Muscle of back (tissue), 11 donors: ENCODE results near the gene REEP2. TPM values are rescaled to one million over a fixed set of nuclear protein-coding genes. Genes with fewer than 3 reads are reported as not detected.
"Not testable (repeated sequence)": the region's sequence is repeated elsewhere in the genome, so short reads cannot be mapped to it uniquely, and the experiment has no call there.

Source experiments
- DNase-seq, 3 donors: peaks; one replicate each; pipeline versions ENCODE4 v3.0.0 to v3.0.0-alpha.2; 2013
- polyA plus RNA-seq, 10 donors: library from polyadenylated mRNA; unstranded; fragments of 120-200 nt; gene quantifications; one replicate each; pipeline ENCODE4 v1.2.1, GENCODE V29; 2013; ENCODE audit not compliant: insufficient read length in 10 of 10

Gene REEP2
- polyA plus RNA-seq, 10 donors, result 9.4 to 28.3 (median 16.7) TPM

DNA sequence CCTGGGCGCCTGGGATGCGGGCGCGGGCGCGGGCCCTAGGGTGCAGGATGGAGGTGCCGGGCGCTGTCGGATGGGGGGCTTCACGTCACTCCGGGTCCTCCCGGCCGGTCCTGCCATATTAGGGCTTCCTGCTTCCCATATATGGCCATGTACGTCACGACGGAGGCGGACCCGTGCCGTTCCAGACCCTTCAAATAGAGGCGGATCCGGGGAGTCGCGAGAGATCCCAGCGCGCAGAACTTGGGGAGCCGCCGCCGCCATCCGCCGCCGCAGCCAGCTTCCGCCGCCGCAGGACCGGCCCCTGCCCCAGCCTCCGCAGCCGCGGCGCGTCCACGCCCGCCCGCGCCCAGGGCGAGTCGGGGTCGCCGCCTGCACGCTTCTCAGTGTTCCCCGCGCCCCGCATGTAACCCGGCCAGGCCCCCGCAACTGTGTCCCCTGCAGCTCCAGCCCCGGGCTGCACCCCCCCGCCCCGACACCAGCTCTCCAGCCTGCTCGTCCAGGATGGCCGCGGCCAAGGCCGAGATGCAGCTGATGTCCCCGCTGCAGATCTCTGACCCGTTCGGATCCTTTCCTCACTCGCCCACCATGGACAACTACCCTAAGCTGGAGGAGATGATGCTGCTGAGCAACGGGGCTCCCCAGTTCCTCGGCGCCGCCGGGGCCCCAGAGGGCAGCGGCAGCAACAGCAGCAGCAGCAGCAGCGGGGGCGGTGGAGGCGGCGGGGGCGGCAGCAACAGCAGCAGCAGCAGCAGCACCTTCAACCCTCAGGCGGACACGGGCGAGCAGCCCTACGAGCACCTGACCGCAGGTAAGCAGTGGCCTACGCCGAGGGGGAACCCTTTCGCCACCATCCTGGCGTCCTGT lies 26.6 kb downstream of the REEP2 start, which contains the start of gene EGR1:
Gene EGR1 (plus strand): TSS at position 219 of the 864 bp plus-strand sequence. CDS start 283 bp downstream, at position 502.
- peak; percentile 96 to 99 (median 96) for DNase-seq

GRCh38 chr5:138466125-138466899 lies 27.5 kb downstream of the REEP2 start:
- peak in 2 of 3 donors; percentile 21 to 48 for DNase-seq

GRCh38 chr5:138466900-138467710 lies 28.2 kb downstream of the REEP2 start:
- no peak for DNase-seq

DNA sequence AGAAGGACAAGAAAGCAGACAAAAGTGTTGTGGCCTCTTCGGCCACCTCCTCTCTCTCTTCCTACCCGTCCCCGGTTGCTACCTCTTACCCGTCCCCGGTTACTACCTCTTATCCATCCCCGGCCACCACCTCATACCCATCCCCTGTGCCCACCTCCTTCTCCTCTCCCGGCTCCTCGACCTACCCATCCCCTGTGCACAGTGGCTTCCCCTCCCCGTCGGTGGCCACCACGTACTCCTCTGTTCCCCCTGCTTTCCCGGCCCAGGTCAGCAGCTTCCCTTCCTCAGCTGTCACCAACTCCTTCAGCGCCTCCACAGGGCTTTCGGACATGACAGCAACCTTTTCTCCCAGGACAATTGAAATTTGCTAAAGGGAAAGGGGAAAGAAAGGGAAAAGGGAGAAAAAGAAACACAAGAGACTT lies 28.9 kb downstream of the REEP2 start:
- DNase-seq, result no peak

DNA sequence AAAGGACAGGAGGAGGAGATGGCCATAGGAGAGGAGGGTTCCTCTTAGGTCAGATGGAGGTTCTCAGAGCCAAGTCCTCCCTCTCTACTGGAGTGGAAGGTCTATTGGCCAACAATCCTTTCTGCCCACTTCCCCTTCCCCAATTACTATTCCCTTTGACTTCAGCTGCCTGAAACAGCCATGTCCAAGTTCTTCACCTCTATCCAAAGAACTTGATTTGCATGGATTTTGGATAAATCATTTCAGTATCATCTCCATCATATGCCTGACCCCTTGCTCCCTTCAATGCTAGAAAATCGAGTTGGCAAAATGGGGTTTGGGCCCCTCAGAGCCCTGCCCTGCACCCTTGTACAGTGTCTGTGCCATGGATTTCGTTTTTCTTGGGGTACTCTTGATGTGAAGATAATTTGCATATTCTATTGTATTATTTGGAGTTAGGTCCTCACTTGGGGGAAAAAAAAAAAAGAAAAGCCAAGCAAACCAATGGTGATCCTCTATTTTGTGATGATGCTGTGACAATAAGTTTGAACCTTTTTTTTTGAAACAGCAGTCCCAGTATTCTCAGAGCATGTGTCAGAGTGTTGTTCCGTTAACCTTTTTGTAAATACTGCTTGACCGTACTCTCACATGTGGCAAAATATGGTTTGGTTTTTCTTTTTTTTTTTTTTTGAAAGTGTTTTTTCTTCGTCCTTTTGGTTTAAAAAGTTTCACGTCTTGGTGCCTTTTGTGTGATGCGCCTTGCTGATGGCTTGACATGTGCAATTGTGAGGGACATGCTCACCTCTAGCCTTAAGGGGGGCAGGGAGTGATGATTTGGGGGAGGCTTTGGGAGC lies 29.5 kb downstream of the REEP2 start:
- peak in 1 of 3 donors; percentile 14 for DNase-seq

DNA sequence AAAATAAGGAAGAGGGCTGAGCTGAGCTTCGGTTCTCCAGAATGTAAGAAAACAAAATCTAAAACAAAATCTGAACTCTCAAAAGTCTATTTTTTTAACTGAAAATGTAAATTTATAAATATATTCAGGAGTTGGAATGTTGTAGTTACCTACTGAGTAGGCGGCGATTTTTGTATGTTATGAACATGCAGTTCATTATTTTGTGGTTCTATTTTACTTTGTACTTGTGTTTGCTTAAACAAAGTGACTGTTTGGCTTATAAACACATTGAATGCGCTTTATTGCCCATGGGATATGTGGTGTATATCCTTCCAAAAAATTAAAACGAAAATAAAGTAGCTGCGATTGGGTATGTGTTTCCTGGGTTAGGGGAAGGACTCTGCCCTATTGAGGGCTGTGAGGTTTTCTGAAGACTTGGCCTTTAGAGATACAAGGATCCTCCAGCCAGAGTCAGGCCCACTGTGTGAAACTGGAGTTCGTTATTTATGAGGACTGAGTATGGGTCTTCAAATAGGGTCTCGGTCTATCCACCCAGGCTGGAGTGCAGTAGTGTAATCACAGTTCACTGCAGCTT lies 30.2 kb downstream of the REEP2 start:
- peak; percentile 21 to 83 (median 76) for DNase-seq

DNA sequence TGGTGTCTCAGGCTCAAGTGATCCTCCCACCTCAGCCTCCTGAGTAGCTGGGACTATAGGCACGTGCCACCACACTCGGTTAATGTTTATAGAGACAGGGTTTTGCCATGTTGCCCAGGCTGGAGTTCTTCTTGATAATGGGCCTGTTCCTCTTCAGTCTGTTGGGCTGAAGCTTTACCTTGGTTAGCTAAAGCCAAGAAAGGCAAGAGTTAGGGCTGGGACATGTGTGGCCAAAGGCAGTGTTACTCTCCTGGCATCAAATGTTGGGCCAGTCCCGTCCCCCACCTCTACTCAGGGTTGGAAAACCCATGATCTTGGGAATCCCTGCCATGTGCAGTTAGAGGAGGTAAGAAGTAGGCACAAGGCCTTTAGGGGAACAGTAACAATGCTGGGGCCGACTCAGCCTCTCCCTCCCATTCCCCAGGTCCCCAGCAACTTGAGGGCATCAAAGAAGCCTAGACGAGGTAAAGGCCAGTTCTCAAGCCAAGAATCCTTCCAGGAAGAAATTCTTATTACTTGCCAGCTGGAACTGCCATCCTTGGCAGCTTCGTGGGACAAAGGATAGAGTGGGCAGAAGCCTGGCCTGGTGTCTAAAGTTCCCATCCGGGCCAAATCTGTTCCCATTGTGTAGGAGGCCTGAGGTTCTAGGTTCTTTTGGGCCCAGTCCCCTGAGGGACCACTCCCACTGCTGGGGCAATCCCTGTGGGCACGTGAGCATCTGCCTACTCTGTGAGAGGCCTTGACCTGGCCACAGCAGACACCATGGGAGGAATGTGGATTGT lies 30.9 kb downstream of the REEP2 start:
- DNase-seq, result peak; percentile 49 to 92 (median 85)

DNA sequence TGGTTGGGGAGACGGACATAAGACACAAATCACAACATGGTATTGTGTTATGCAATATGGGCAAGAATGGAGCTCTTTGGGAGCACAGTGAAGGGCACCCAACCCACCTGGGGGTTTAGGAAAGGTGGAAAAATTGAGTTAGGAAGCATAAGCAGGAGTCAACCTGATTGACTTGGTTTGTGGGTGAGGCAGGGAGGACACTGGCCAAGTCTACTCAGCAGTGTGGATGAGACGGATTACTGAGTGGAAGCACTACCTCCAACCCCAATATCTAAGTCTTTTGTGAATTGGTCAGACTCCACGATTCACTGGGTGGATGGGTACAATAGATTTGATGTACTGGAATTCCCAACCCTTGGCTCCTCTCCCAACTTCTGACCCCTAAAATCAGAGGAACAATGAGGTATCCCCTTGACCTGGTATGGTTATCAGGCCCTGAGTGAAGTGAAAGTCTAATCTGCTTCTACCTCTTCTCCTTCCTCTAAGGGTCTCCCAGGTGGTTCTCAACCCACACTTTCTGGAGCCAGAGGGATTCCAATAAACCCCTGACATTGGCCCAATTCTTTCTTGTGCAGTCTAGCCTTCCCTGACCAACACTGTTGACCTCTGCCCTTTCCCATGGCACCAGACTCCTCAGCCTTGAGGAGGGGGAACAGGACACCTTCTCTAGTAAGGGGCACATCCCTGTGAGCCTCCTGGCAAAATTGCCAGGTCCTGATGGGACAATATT lies 31.6 kb downstream of the REEP2 start:
- DNase-seq, result peak in 2 of 3 donors; percentile 44 to 76

DNA sequence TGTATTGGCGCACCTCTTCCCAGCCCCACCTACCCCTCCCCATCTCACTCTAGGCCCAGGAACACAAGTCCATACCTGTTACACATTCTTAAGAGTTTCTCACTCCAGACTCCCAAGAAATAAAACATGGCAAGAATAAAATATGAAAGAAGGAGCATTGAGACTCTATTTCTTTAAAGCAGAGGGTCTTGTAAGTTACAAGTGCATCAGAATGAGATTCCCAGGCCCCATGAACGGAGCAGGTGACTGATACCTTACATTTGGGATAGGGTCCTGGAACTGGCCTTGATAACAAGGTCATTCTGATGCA lies 32.1 kb downstream of the REEP2 start:
- DNase-seq, result peak in 2 of 3 donors; percentile 15 to 53

GRCh38 chr5:138472353-138472752 lies 33.5 kb downstream of the REEP2 start:
- DNase-seq, result no peak

DNA sequence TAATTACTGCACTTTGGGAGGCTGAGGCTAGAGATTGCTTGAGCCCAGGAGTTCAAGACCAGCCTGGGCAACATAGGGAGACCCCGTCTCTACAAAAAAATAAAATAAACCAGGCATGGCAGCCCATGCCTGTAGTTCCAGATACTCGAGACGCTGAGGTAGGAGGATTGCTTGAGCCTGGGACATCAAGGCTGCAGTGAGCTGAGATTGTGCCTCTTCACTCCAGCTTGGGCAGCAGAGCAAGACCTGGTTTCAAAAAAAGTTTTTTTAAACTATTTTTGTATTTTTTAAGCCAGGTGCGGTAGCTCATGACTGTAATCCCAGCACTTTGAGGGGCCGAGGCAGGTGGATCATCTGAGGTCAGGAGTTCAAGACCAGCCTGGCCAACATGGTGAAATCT lies 34.3 kb downstream of the REEP2 start:
- not testable (repeated sequence) for DNase-seq

DNA sequence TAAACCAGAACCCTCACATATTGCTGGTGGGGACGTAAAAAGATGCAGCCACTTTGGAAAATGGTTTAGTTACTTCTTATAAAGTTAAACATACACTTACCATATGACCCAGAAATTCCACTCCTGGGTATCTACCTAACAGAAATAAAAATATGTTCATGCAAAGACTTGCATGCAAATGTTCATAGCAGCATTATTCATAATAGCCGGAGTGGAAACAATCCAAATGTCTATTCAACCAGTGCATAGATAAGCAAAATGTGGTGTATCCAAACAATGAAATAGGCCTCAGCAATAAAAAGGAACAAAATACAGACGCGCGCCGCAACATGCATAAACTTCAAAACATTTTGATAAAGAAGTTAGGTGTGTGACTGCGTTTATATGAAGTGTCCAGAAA lies 38.1 kb downstream of the REEP2 start:
- DNase-seq, result no peak

DNA sequence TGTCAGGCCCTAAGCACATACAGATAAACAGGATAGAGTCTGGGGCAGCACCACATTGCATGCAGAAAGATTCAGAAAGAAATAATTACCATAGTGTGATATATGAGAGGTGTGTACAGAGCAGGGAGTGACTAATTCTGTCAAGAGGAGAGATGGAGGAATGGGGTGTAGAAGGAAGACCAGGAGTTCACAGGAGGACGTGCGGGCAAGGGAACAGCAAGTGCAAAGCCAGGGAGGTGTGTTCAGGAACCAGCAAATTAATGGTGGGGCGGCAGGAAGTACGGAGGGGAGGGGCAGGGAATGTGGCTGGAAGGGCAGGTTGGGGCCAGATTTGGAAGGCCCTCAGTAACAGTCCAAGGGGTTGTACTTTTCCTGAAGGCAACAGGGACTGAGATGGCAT lies 43.8 kb downstream of the REEP2 start:
- DNase-seq, result no peak

DNA sequence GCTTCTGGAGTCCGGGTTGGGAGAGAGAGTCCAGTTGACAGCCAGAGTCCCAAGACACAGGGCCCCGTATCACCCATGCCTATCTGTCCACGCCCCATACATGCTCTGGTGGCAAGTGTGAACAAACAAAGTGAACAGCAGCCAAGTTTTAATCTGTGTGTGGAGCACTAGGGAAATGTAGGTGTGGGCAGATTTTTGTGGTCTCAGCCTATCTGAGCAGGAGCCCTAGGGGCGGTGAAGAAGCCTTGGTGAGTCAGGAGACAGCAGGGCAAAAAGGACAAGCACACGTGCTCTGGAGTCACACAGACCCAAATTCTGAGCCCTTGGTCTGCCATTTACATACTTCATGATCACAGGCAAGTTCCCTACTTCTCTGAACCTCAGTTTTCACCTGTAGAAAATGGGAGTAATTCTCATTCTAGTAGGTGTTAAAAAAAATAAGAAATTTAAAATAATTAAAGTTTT lies 49.7 kb downstream of the REEP2 start:
- no peak for DNase-seq

DNA sequence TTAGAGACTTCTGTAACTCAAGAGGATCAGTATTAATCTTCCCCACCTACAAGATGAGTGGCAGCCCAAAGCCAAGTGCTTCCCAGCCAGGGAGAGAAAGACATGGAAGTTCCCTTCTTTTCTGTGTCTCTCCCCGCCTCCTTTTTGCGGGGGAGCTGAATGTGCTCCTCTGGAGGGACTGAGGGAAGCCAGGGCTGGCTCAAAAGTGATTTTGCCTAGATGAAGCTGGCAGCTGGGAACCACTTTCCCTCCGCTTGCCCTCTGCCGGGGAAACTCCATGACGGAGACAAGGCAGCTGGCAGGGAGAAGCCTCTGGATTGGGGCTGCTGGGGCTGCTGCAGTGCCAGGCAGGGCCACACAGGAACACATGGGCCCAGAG lies 50.8 kb downstream of the REEP2 start:
- DNase-seq, result peak; percentile 15 to 54 (median 33)

- DNase-seq, result no peak
Observed at GRCh38 chr5:138490648-138491283, 51.9 kb downstream of the REEP2 start.

DNA sequence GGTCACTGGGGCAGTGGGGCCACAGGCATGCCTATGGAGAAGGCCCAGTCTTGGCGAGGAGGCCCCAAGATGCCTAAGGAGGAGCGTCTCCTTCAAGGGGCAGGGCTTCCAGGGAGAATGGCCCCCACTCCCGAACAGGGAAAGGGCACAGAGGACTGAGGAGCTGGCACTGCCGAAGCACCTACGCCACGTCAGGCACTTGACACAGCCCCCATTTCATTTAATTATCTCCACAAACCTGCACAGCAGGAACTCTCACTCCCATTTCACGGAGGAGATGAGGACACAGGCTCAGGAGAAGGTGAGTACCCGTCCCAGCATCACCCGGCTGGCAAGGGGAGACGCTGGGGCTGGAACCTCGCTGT lies 52.4 kb downstream of the REEP2 start:
- DNase-seq, result no peak
